Transverse colon (tissue), 3 donors: ENCODE measurements around the gene LMOD3.

ENCODE experiments used
- POLR2A ChIP-seq: fragments of 450-650 bp; IDR thresholded peaks from one replicate; pipeline ENCODE4 v1.6.1; 2016; ENCODE audit warnings: antibody characterized with exemption, mild to moderate bottlenecking, moderate library complexity
- TF ChIP-seq, protein P1 (sequence below), 5 experiments: fragments of 200-600 bp in 3 of 5; fragments of 450-650 bp in 2 of 5; sonication (generic) in 3 of 5; IDR thresholded peaks; 1 replicate in 2 of 5; 2 replicates in 3 of 5; pipeline ENCODE4 v1.5.1; 2016 to 2017; ENCODE audit warnings: antibody characterized with exemption in 5 of 5, inconsistent platforms in 3 of 5, mild to moderate bottlenecking in 2 of 5, moderate library complexity in 1 of 5

DNA sequence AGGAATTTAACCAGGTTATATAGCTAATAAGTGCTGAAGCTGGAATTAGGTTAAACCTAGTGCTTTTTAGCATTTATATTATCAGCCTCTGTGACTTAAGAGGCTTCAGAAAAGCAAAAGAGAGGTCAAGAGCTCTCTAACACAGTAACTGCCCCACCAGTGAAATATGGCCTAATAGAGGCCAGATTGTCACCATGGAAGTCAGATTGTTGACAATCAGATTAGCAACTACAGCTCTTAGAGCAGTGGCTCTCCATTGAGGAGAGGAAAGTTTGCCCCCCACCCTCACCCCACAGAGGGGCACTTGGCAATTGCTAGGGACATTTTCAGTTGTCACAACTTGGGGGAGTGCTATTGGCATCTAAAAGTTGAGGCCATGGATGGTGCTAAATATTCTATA, 23.3 kb upstream of the LMOD3 start:
- TF ChIP-seq, protein P1, sequence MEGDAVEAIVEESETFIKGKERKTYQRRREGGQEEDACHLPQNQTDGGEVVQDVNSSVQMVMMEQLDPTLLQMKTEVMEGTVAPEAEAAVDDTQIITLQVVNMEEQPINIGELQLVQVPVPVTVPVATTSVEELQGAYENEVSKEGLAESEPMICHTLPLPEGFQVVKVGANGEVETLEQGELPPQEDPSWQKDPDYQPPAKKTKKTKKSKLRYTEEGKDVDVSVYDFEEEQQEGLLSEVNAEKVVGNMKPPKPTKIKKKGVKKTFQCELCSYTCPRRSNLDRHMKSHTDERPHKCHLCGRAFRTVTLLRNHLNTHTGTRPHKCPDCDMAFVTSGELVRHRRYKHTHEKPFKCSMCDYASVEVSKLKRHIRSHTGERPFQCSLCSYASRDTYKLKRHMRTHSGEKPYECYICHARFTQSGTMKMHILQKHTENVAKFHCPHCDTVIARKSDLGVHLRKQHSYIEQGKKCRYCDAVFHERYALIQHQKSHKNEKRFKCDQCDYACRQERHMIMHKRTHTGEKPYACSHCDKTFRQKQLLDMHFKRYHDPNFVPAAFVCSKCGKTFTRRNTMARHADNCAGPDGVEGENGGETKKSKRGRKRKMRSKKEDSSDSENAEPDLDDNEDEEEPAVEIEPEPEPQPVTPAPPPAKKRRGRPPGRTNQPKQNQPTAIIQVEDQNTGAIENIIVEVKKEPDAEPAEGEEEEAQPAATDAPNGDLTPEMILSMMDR (IDR thresholded peaks at IDR 0.05): no peak
- TF ChIP-seq POLR2A: no peak
